ENCODE data around the gene ARHGEF7.
A peak's percentile ranks its signal among the peaks of the same experiment; 100 is the strongest.
"Not testable (repeated sequence)": the region's sequence is repeated elsewhere in the genome, so short reads cannot be mapped to it uniquely, and the experiment has no call there.

The ARHGEF7 gene

DNA sequence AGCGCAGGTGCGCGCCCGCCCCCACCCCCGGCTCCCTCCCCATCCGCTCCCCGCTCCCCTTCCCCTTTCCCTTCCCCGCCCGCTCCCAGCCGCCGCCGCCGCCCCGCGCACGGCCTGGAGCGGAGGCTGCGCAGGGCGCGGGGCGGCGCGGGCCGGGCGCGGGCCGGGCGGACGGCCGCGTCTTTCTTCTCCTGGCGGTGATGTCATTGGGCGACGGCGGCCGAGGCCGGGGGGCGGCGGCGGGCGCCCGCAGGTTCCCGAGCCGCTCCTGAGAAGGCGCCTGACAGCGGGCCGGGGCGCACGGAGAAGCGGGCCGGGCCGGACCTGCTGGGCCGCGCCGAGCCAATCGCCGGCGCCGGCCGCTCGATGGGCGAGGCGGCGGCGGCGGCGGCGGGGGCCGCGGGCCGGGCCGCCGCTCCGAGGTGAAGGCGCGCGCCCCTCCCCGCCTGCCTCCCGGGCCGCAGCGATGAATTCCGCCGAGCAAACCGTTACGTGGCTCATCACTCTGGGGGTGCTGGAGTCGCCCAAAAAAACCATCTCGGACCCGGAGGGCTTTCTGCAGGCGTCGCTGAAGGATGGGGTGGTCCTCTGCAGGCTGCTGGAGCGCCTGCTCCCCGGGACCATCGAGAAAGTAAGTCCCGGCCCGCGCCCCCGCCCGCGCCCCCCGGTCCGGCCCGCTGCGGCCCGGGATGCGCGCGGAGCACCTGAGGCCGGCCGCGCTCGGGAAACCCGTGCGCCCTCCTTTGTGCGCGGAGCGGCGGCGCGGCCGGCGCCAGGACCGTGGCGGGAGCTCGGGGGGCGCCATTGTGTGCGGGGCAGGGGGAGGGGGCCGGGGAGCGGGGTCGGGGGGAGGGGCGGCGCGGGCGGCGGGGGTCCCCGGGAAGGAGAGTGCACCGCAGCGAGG is at the start of gene ARHGEF7:
Gene ARHGEF7 (plus strand): TSS at position 250 of the 904 bp plus-strand sequence. CDS start 217 bp downstream, at position 467.
- DNase-seq: no peak

DNA sequence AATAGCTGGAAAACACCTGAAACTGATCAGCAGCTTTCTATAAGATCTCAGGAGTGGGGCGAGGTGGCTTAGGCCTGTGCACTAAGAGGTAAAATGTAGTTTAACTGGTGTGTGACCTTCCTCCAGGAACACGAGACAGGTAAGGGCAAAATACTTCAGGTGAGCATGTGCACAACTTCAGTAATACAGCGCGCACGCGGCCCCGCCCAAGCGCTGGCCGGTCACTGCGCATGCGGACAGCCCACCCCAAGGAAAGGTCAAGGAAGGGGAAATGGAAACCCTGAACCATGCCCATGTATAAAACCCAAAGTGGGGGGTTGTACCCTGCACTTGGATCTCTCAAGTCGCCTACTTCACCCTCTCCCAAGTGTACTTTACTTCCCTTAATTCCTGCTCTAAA is 49.4 kb upstream of the ARHGEF7 start:
- DNase-seq: no peak

- DNase-seq: no peak
Observed at GRCh38 chr13:111066544-111066943, 48.6 kb upstream of the ARHGEF7 start.

DNA sequence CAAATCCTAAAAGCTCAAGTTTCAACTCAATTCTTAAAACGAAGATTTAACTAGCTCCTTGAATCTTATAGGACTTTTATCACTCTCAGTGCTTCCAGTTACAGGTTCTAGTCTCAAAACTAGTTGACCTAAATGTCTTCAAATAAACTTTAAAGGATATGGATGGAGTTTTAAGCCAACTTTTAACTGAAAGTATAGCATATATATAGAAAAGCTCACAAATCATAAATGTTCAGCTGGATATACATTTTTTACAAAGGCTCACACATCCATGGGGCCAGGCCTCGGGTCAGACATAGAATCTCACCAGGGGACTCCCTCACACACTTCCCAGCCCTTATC is 47.1 kb upstream of the ARHGEF7 start:
- no peak for DNase-seq

- DNase-seq: peak; percentile 32
Observed at GRCh38 chr13:111071120-111071519, 44.0 kb upstream of the ARHGEF7 start.

GRCh38 chr13:111071526-111071925 is 43.6 kb upstream of the ARHGEF7 start:
- DNase-seq: not testable (repeated sequence)

DNA sequence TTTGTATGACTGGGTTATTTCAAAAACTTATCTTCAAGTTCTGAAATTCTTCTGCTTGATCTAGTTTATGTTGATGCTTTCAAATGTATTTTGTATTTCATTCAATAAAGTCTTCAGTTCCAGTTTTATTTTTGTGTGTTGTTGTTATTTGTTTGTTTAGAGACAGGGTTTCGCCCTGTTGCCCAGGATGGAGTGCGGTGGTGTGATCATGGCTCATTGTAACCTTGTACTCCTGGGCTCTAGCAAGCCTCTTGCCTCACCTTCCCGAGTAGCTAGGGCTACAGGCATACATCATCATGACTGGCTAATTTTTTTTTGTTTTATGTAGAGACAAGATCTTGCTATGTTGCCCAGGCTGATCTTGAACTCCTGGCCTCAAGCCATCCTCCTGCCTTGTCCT is 40.3 kb upstream of the ARHGEF7 start:
- no peak for DNase-seq

DNA sequence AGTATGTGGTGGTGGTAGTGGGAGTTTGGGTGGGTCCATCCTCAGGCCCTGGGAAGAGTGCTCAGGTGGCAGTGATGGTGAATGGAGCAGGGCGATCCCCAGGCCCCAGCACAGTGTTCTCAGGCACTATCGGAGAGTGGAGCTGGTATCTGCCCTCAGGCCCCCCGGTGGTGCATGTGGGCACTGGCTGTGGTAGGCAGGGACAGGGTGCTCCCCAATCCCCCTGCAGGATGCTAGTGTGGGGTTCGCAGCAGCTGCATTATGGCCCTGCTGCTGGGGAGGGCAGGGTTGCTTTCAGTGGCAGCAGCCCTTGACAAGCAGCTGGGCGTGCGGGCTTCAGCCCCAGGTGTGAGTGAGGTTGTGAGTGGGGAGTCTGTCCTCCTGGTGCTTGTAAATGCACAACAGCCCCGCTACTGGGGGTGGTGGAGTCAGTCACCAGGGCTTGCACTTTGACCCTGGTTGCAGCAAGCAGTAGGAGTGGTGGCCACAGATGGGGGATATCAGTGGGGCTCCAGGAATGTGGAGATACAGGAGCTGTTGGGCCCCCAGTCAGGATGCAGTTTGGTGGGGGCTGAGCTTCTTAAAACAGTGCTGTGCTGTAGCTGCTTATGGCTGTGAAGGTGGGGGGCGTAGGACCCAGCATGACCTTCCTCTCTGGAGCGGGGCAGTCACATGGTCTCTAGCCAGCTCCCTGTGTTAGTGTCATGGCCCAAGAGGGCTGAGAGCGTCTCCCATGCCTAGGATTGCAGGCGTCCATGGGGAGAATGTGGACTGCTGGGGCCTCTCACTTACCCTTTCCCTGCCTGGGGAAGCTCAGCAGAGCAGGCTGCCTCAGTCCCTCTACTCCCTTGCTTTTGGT is 38.7 kb upstream of the ARHGEF7 start:
- no peak for DNase-seq

GRCh38 chr13:111079375-111079774 is 35.7 kb upstream of the ARHGEF7 start:
- DNase-seq: no peak

GRCh38 chr13:111080642-111081041 is 34.5 kb upstream of the ARHGEF7 start:
- DNase-seq: no peak

DNA sequence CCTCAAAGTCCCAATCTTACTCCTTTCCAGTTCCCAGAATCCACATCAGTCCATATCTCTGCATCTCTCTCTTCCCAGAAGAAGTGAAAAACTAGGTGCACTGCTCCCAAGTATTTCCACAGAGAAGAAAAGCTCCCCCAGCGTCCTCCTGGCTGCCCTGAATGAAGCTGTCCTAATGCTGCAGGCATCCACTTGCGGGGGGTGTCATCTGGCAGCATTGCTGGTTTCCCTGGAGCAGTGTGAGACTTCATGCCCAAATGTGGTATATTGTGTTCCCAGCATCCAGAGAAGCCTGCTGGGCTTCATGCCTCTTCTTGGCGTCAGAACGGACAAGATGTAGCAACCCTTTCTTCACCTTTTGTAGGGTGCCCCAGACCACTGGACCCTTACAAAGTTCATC is 32.9 kb upstream of the ARHGEF7 start:
- no peak for DNase-seq

GRCh38 chr13:111082769-111083168 is 32.3 kb upstream of the ARHGEF7 start:
- not testable (repeated sequence) for DNase-seq

- DNase-seq: not testable (repeated sequence)
Observed at GRCh38 chr13:111083693-111084092, 31.4 kb upstream of the ARHGEF7 start.

- no peak for DNase-seq
Observed at GRCh38 chr13:111090169-111090568, 24.9 kb upstream of the ARHGEF7 start.

DNA sequence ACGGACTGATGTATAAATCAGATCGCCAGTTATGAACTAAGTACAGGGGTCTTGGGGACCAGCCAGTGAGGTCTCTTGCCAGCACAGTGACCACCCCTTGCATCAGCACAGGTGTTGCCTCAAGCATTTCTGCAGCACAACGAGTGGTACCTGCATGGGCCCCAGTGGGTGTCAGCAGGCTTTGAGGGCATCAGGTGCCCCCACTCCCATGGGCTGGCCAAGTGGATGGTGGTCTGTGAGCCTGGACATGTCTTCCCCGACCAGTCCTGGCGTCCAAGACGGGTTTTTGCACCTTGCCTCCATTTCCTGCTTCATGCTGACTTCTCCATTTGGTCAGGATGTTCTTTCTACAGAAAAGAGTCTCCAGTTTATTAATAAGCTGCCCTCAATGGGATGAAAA is 22.4 kb upstream of the ARHGEF7 start:
- no peak for DNase-seq

DNA sequence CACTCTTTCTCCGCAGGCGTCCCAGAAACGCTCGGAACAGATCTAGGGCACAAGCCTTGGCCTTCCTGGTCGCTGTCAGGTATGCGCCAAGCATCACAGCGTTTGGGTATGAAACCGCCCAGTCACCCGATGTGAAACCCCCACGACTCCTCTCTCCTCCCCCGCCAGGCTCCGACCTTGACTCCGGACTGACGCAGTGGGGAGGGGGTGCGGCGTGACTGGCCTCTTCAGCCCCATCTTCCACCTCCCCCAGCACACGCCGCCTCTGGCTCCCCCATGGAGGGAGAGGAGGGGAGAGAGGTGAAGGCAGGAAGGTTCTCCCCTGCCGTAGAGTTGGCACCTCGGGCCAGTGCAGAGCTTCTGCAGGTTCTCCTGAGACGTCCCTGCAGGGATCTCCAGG is 22.0 kb upstream of the ARHGEF7 start:
- DNase-seq: no peak

GRCh38 chr13:111093634-111094033 is 21.5 kb upstream of the ARHGEF7 start:
- DNase-seq: no peak

- no peak for DNase-seq
Observed at GRCh38 chr13:111095031-111095840, 19.9 kb upstream of the ARHGEF7 start.

DNA sequence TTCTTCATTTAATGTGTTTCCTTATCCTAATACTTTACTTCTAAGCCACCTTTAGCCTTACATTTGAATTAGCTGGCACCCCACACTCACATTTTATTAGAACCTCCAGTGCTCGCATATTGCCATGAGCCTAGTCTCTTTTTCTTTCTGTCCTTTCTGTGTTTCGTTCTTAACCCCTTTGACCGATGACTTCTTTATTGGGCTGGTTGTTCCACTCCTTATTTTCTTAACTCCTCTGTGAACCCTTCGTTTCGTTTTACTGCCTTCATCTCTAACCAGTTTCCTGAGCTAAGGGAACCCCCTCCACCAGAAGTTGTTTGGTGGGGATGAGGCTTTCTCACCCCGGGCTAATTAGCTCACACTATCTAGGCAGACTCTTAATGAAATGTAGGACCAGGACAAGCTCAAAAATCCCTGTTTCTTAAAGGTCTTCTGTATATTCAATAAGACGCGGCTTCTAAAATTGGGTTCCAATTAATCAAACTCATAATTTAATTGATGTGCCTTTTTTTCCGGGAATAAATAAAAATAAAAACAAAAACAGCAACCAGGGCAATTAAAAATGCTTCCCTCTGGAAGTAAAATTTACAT is 19.1 kb upstream of the ARHGEF7 start:
- no peak for DNase-seq

DNA sequence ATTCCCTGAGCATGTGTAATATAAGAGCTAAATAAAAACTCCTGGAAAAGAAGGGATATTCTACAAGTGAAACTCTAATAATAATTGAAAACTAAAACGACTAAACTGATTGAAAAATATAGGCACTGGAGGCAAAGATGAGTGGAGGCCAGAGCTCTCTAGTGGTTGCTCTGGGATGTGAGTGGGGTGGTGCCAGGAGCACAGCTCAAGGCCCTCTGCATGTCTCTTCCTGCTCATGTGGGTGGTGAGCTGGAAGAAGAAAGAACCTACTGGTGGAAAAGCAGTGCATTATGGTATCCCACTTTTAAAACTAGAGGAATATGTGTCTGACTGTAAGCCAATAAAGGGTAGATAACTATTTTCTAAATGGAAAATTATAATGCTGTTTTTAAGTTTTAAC is 15.8 kb upstream of the ARHGEF7 start:
- no peak for DNase-seq

GRCh38 chr13:111110054-111110453 is 5.1 kb upstream of the ARHGEF7 start:
- no peak for DNase-seq

DNA sequence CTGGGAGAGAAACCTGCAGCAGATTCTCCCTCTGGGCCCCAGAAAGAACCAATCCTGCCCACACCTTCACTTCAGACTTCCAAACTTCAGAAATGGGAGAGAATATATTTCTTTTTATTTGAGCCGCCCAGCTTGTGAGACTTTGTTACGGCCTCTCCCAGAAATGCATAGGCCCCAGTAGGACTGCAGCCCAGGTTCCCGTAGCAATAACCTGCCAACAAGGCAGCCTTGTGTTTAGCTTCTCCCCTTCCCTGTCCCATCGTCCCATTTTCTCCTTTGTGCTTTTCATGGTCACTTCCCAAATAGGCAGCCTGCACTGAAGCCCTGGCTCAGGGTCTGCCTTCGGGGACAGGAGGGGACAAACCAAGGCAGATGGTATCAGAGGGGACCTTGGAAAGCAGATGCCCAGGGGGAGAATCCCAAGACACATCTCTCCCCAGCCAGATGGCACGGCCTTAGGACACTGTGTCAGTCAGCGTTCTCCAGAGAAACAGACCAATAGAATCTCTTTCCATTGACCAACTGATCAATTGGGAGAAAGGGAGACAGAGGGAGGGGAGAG is 3.7 kb upstream of the ARHGEF7 start:
- DNase-seq: no peak
